Measurements from ENCODE around the gene ADTRP. TPM values are rescaled to one million over a fixed set of nuclear protein-coding genes. Genes with fewer than 3 reads are reported as not detected.

The ADTRP gene
- total RNA-seq, 1 donor from 2014 or later = 0.33 TPM

- no peaks in the 10 kb centered on the region for H3K4me1 ChIP-seq
- TF ChIP-seq, protein P1, sequence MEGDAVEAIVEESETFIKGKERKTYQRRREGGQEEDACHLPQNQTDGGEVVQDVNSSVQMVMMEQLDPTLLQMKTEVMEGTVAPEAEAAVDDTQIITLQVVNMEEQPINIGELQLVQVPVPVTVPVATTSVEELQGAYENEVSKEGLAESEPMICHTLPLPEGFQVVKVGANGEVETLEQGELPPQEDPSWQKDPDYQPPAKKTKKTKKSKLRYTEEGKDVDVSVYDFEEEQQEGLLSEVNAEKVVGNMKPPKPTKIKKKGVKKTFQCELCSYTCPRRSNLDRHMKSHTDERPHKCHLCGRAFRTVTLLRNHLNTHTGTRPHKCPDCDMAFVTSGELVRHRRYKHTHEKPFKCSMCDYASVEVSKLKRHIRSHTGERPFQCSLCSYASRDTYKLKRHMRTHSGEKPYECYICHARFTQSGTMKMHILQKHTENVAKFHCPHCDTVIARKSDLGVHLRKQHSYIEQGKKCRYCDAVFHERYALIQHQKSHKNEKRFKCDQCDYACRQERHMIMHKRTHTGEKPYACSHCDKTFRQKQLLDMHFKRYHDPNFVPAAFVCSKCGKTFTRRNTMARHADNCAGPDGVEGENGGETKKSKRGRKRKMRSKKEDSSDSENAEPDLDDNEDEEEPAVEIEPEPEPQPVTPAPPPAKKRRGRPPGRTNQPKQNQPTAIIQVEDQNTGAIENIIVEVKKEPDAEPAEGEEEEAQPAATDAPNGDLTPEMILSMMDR (IDR thresholded peaks at IDR 0.05; ENCODE audit: borderline replicate concordance) = no peak
- H3K4me3 ChIP-seq = no peak overlapping the region
- DNase-seq = no peak
- H3K36me3 ChIP-seq = no peaks in the 10 kb centered on the region
- H3K27ac ChIP-seq (replicated peaks) = no peak overlapping the region
- intact Hi-C loops (cut with micrococcal nuclease) = no loop called here
- H3K27me3 ChIP-seq (ENCODE audit: low read depth) = no peaks in the 10 kb centered on the region
- H3K9me3 ChIP-seq (replicated peaks) = no peaks in the 10 kb centered on the region
These were observed 76.5 kb downstream of the ADTRP start for GRCh38 chr6:11702089-11702488.

- intact Hi-C loops (cut with micrococcal nuclease) = no loop called here
- TF ChIP-seq, protein P1 (IDR thresholded peaks at IDR 0.05; ENCODE audit: borderline replicate concordance) = no peak
- H3K4me1 ChIP-seq = no peaks in the 10 kb centered on the region
These were observed 77.0 kb downstream of the ADTRP start for GRCh38 chr6:11701573-11701972.

GRCh38 chr6:11700118-11700718 is 78.4 kb downstream of the ADTRP start:
- Histone ChIP-seq H3K27me3 (ENCODE audit: low read depth) (no peaks in the 10 kb centered on the region), H3K4me1 (no peaks in the 10 kb centered on the region), H3K4me3 (no peak overlapping the region), H3K27ac (replicated peaks) (no peak overlapping the region), H3K36me3 (no peaks in the 10 kb centered on the region), H3K9me3 (replicated peaks) (no peaks in the 10 kb centered on the region)
- DNase-seq = no peak
- TF ChIP-seq, protein P1 (IDR thresholded peaks at IDR 0.05; ENCODE audit: borderline replicate concordance) = peak; percentile 63
- intact Hi-C loops (cut with micrococcal nuclease) = no loop called here

More at GRCh38 chr6:11701573-11701972, 77.0 kb downstream of the ADTRP start:
- no peak overlapping the region for H3K4me3 ChIP-seq
- no peaks in the 10 kb centered on the region for H3K36me3 ChIP-seq
- H3K27ac ChIP-seq (replicated peaks) = no peak overlapping the region
- H3K27me3 ChIP-seq (ENCODE audit: low read depth) = no peaks in the 10 kb centered on the region
- H3K9me3 ChIP-seq (replicated peaks) = no peaks in the 10 kb centered on the region
- no peak for DNase-seq

DNA sequence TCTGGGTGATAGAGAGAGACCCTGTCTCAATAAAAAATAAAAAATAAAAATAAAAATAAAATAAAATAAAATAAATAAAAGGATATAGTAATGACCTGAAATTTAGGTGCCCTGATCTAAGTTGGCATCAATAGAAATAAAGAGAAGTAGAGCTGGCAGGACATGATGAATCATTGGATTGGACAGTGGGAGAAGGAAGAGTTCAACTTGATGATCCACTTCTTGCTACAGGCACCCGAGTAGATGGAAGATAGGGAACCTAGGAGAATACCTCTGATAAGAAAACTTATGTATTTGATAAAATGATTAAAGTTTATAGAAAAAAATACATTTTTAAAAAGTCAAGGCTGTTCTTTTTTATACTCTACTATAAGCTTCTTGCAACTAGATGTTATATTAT is 79.0 kb downstream of the ADTRP start:
- no peak for DNase-seq
- Histone ChIP-seq H3K36me3 (no peaks in the 10 kb centered on the region), H3K4me1 (no peaks in the 10 kb centered on the region), H3K4me3 (no peak overlapping the region), H3K9me3 (replicated peaks) (no peaks in the 10 kb centered on the region), H3K27ac (replicated peaks) (no peak overlapping the region), H3K27me3 (ENCODE audit: low read depth) (no peaks in the 10 kb centered on the region)
- intact Hi-C loops (cut with micrococcal nuclease) = no loop called here
- TF ChIP-seq, protein P1 (IDR thresholded peaks at IDR 0.05; ENCODE audit: borderline replicate concordance) = no peak

- Histone ChIP-seq H3K27me3 (ENCODE audit: low read depth) (no peaks in the 10 kb centered on the region), H3K4me3 (no peak overlapping the region), H3K36me3 (no peaks in the 10 kb centered on the region), H3K27ac (replicated peaks) (no peak overlapping the region), H3K9me3 (replicated peaks) (peaks cover 5% of the 10 kb centered on the region), H3K4me1 (no peaks in the 10 kb centered on the region)
- TF ChIP-seq, protein P1 (IDR thresholded peaks at IDR 0.05; ENCODE audit: borderline replicate concordance) = no peak
- intact Hi-C loops (cut with micrococcal nuclease) = no loop called here
- DNase-seq = no peak
These were observed 85.9 kb downstream of the ADTRP start for GRCh38 chr6:11692451-11693376.
